ENCODE data around the gene INSM2.

Gene INSM2

DNA sequence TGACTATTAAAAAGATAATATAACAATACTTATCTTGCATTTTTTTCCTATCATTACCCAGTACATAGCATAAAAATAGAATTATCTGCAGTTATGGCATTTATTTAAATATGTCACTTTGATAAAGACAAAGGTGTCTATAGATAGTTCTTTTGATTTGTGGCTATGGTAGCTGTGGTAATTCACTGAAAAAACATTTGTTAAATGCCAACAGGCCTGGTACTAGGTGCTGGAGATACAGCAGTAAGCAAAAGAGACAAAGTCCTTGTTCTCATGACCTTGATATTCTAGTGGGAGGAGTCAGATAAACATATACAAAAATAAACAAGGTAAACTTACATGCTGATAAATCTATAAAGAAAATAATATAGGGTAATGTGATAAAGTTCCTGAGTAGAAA is 44.7 kb downstream of the INSM2 start:
- no peak for DNase-seq (ENCODE audit: low read depth)
- TF ChIP-seq, protein P1, sequence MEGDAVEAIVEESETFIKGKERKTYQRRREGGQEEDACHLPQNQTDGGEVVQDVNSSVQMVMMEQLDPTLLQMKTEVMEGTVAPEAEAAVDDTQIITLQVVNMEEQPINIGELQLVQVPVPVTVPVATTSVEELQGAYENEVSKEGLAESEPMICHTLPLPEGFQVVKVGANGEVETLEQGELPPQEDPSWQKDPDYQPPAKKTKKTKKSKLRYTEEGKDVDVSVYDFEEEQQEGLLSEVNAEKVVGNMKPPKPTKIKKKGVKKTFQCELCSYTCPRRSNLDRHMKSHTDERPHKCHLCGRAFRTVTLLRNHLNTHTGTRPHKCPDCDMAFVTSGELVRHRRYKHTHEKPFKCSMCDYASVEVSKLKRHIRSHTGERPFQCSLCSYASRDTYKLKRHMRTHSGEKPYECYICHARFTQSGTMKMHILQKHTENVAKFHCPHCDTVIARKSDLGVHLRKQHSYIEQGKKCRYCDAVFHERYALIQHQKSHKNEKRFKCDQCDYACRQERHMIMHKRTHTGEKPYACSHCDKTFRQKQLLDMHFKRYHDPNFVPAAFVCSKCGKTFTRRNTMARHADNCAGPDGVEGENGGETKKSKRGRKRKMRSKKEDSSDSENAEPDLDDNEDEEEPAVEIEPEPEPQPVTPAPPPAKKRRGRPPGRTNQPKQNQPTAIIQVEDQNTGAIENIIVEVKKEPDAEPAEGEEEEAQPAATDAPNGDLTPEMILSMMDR (IDR thresholded peaks at IDR 0.05; ENCODE audit: control insufficient read depth, extremely low read depth, insufficient read depth), result no peak
- H3K4me3 ChIP-seq (ENCODE audit: low read depth, low read length), result no peak overlapping the region

Data from LNCaP clone FGC (cell line).